Tongue (tissue), 3 donors: ENCODE data around the gene ZNF772. TPM values are rescaled to one million over a fixed set of nuclear protein-coding genes. Genes with fewer than 3 reads are reported as not detected.

Source experiments
- DNase-seq: peaks from one replicate; pipeline ENCODE4 v3.0.0-alpha.2; 2015
- small RNA-seq: library from RNA; depleted of rRNA; stranded (forward); fragments of <200 nt; gene quantifications from one replicate; pipeline ENCODE3, GENCODE V24; 2014; ENCODE audit warnings: low replicate concordance
- total RNA-seq: library from RNA; depleted of rRNA; stranded (reverse); fragments of >200 nt; gene quantifications from one replicate; pipeline ENCODE4 v1.2.3, GENCODE V29; 2014

Gene ZNF772
- total RNA-seq, 1 donor from 2014 or later: 25.2 TPM

DNA sequence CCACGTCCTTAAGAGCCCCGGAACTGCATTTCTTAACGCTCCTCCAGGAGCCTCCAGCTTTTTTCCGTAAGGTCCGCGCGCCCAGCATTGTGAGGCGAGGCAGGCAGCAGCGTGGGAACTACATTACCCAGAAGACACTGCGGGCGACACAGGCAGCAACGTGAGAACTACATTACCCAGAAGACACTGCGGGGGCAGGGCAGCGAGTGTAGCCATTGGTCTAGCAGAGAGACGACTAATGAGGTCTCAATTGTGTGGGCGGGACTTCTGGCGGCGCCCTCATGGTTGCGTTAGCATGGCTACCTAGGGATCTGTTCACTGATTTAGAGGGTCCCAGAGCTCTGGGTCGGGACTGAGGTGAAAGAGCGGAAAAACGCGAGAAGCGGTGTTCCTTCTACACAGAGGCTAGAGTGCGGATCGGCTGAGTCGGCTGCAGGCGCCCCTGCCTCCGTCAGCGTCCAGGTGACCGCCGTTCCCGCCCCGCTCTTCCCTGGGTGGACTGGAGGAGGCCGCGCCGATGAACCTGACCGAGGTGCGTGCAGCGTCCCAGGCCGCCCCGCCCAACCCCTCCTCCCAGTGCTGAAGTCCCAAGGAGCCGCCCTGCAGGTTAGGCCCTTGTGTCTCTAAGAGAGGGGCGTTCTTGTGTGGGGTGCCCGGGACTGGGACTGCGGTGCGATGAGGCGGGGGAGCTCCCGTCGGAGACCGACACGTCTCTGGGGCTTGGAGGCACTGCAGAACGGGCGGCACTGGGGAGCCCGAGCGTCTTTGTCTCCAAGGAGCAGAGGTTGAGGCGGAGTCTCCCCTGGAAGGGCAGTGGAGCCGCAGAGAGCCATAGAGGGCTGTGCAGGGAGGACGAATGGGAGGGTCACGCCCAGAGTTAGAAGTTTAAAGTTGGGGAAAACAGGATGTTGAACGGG lies 42.0 kb downstream of the ZNF772 start, which contains the start of gene ZNF749:
Gene ZNF749, plus strand, starts transcription at position 264 of the 917 bp plus-strand sequence. Its CDS starts 254 bp downstream, at position 518.
- peak; percentile 99 for DNase-seq

DNA sequence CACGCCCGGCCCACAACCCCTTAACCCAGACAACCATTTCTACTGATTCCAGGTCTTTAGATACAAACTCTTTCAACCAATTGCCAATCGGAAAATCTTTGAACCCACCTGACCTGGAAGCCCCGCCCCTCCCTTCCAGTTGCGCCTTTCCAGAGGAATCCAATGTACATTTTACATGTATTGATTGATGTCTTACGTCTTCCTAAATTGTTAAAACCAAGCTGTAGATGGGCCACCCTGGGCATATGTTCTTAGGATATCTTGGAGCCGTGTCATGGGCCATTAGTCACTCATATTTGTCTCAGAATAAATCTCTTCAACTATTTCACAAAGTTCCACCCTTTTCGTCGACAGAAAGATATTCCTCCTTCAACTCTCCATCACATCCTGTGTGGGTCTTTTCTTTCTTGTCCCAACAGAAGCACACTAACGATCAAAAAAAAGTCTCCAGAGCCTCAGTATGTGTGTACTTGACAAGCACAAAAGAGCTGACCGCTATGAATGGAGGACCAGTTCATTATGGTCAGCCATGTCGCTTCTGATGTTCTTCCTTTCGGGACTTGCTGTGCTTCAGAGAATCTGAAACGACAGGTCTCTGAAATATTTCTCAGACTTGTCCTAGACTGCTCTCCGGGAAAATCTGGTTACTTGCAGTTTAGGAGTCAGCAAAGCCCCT lies 42.8 kb downstream of the ZNF772 start:
- no peak for DNase-seq

DNA sequence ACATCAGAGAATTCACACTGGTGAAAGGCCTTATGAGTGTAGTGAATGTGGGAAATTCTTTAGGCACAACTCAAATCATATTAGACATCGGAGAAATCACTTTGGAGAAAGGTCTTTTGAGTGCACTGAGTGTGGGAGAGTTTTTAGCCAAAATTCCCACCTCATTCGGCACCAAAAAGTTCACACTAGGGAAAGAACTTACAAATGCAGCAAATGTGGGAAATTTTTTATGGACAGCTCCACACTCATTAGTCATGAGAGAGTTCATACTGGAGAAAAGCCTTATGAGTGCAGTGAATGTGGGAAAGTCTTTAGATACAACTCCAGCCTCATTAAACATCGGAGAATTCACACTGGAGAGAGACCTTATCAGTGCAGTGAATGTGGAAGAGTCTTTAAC lies 56.3 kb downstream of the ZNF772 start:
- no peak for DNase-seq

- DNase-seq: no peak
These were observed 57.9 kb downstream of the ZNF772 start for GRCh38 chr19:57419439-57419838.

Small RNA genes within 50 kb of the gene (small RNA-seq; reads per million reads assigned to genes)
- not detected for gene VN1R107P

Other genes starting within 250 kb of the ZNF772 start
- not detected for gene AURKC, start 246.5 kb downstream of the ZNF772 start, total RNA-seq
- 34.1 TPM for gene ZNF805, start 236.9 kb downstream of the ZNF772 start, total RNA-seq
- 110 TPM for gene ZNF460, start 197.1 kb downstream of the ZNF772 start, total RNA-seq
- 19.2 TPM for gene ZNF543, start 157.1 kb downstream of the ZNF772 start, total RNA-seq
- 13.5 TPM for gene ZNF304, start 126.3 kb downstream of the ZNF772 start, total RNA-seq
- 15.8 TPM for gene TRAPPC2B, start 114.0 kb downstream of the ZNF772 start, total RNA-seq
- 4.9 TPM for gene ZNF547, start 114.0 kb downstream of the ZNF772 start, total RNA-seq
- gene ZNF548, start 87.7 kb downstream of the ZNF772 start, total RNA-seq: 43.4 TPM
- 22.5 TPM for gene ZNF17, start 66.4 kb downstream of the ZNF772 start, total RNA-seq
- 15.8 TPM for gene ZNF749, start 42.2 kb downstream of the ZNF772 start, total RNA-seq
- gene VN1R1, start 20.4 kb downstream of the ZNF772 start, total RNA-seq: 1.2 TPM
- gene ZNF419, start 10.2 kb upstream of the ZNF772 start, total RNA-seq: 12.0 TPM
- gene ZNF773, start 22.4 kb upstream of the ZNF772 start, total RNA-seq: 34.7 TPM
- 9.3 TPM for gene ZNF549, start 49.8 kb upstream of the ZNF772 start, total RNA-seq
- gene ZNF550, start 82.3 kb upstream of the ZNF772 start, total RNA-seq: 15.1 TPM
- gene ZNF416, start 101.3 kb upstream of the ZNF772 start, total RNA-seq: 5.4 TPM
- gene ZIK1, start 106.6 kb upstream of the ZNF772 start, total RNA-seq: 11.2 TPM
- 5.1 TPM for gene ZNF530, start 122.3 kb upstream of the ZNF772 start, total RNA-seq
- 23.3 TPM for gene ZNF134, start 136.7 kb upstream of the ZNF772 start, total RNA-seq
- gene ZNF211, start 155.6 kb upstream of the ZNF772 start, total RNA-seq: 19.0 TPM
- not detected for gene ZSCAN4, start 191.4 kb upstream of the ZNF772 start, total RNA-seq
- 18.9 TPM for gene ZNF551, start 204.4 kb upstream of the ZNF772 start, total RNA-seq
- 13.1 TPM for gene ZNF154, start 231.6 kb upstream of the ZNF772 start, total RNA-seq